SKM-1 (cell line): Measurements from ENCODE around the gene NRCAM.
A peak's percentile ranks its signal among the peaks of the same experiment; 100 is the strongest.

Source experiments
- DNase-seq: peaks from one replicate; lab custom pipeline; 2025; ENCODE audit not compliant: unreplicated experiment; lab: John Stamatoyannopoulos, UW

Gene NRCAM

GRCh38 chr7:108103558-108104298 lies 352.5 kb downstream of the NRCAM start:
- DNase-seq: no peak

DNA sequence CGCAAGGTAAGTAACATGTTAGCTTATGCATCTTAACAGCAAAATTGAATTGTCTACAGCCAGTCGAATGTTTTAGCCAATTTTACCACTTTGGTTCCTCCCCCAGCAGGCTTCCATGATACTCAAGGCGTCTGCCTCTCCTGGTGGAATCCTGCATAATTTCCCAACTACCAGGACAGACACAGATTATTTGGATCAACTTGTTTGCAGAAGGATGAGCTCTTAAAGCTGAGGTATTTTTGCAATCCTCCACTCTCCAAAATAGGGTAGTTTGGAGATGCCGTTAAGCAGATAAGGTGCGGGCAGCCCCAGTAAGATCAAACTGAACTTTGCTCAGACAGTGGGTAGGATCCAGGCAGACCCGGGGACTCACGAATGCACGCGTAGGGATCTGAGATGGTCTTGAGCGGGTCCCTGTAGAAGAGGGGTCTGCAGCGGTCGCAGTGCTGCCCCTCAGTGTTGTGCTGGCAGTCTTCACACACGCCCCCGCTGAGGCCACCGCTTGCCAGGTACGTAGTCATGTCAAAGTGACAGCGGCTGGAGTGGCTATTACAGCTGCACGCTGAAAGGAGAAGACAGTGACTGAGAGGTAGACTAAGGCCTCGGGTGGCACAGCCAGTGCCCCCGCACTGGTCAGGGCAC lies 353.4 kb downstream of the NRCAM start:
- no peak for DNase-seq

- no peak for DNase-seq
Observed at GRCh38 chr7:108101759-108102158, 354.5 kb downstream of the NRCAM start.

GRCh38 chr7:108099713-108100112 lies 356.5 kb downstream of the NRCAM start:
- no peak for DNase-seq

DNA sequence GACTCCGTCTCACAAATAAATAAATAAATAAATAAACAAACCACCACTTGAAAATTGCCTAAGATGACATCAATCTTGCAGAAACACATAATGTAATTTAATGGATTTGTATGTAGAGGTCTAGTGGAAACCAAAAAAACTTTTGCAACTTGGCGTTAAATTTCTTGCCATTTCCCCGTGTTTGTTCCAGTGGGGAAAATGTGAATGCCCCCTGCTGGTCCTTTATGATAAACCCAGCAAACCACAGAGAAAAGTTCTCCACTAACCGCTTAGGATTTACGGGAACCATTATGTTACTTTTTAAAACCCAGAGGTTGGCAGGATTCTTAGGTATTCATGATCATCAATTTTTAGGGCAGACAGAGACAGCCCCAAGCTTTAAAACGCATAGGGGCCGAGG lies 358.5 kb downstream of the NRCAM start:
- DNase-seq: peak; percentile 9
